ENCODE measurements around the gene UBL4B.
"Not testable (repeated sequence)": the region's sequence is repeated elsewhere in the genome, so short reads cannot be mapped to it uniquely, and the experiment has no call there.

The UBL4B gene

GRCh38 chr1:110112143-110112542 is at the start of gene UBL4B:
TSS of gene UBL4B (plus strand) at chr1:110112443. CDS start at chr1:110112535, 92 bp downstream.
- no peak for DNase-seq (ENCODE audit: low spot score)

- DNase-seq (ENCODE audit: low spot score): no peak
Observed at GRCh38 chr1:110062612-110063011, 49.6 kb upstream of the UBL4B start.

- no peak for DNase-seq (ENCODE audit: low spot score)
Observed at GRCh38 chr1:110063781-110064180, 48.5 kb upstream of the UBL4B start.

GRCh38 chr1:110064576-110065337 is 47.5 kb upstream of the UBL4B start:
- no peak for DNase-seq (ENCODE audit: low spot score)

GRCh38 chr1:110065841-110066240 is 46.4 kb upstream of the UBL4B start:
- no peak for DNase-seq (ENCODE audit: low spot score)

GRCh38 chr1:110067479-110067892 is 44.8 kb upstream of the UBL4B start:
- peak; percentile 63 for DNase-seq (ENCODE audit: low spot score)

GRCh38 chr1:110067893-110068645 is 44.2 kb upstream of the UBL4B start:
- peak; percentile 74 for DNase-seq (ENCODE audit: low spot score)

- peak; percentile 70 for DNase-seq (ENCODE audit: low spot score)
Observed at GRCh38 chr1:110068646-110069403, 43.4 kb upstream of the UBL4B start.

GRCh38 chr1:110069404-110070281 is 42.6 kb upstream of the UBL4B start:
- peak; percentile 71 for DNase-seq (ENCODE audit: low spot score)

- DNase-seq (ENCODE audit: low spot score): no peak
Observed at GRCh38 chr1:110070282-110070669, 42.0 kb upstream of the UBL4B start.

- DNase-seq (ENCODE audit: low spot score): no peak
Observed at GRCh38 chr1:110070671-110071242, 41.5 kb upstream of the UBL4B start, which contains the start of gene ALX3. TSS of gene ALX3 (minus strand) at chr1:110070672. CDS start at chr1:110070612, 60 bp downstream.

GRCh38 chr1:110074166-110074565 is 38.1 kb upstream of the UBL4B start:
- DNase-seq (ENCODE audit: low spot score): no peak

- no peak for DNase-seq (ENCODE audit: low spot score)
Observed at GRCh38 chr1:110076789-110077500, 35.3 kb upstream of the UBL4B start.

- DNase-seq (ENCODE audit: low spot score): not testable (repeated sequence)
Observed at GRCh38 chr1:110079995-110080394, 32.2 kb upstream of the UBL4B start.

GRCh38 chr1:110081061-110081460 is 31.2 kb upstream of the UBL4B start:
- no peak for DNase-seq (ENCODE audit: low spot score)

- no peak for DNase-seq (ENCODE audit: low spot score)
Observed at GRCh38 chr1:110082477-110082876, 29.8 kb upstream of the UBL4B start.

GRCh38 chr1:110083061-110083865 is 29.0 kb upstream of the UBL4B start:
- DNase-seq (ENCODE audit: low spot score): no peak

- no peak for DNase-seq (ENCODE audit: low spot score)
Observed at GRCh38 chr1:110083866-110084226, 28.4 kb upstream of the UBL4B start.

GRCh38 chr1:110084227-110085078 is 27.8 kb upstream of the UBL4B start:
- DNase-seq (ENCODE audit: low spot score): peak; percentile 63

Data from ecto neural progenitor cell (in vitro differentiated cells).